Astrocyte of the spinal cord (primary cell): ENCODE data around the gene GJE1.

Experiments
- DNase-seq: peaks from one replicate; pipeline ENCODE4 v3.0.0; 2011; ENCODE audit warnings: low read depth, low spot score
- H3K4me3 ChIP-seq: 2 replicates; pipeline ENCODE4 v1.5.1; 2011; ENCODE audit warnings: low read depth, mild to moderate bottlenecking, low read length, moderate library complexity
- in situ Hi-C: cut with HindIII; loops from 2 replicates; pipeline ENCODE4 v1.10.0; 2017; ENCODE audit warnings: low sequenced_read_pairs
- TF ChIP-seq, protein P1 (sequence below): IDR thresholded peaks from 2 replicates; pipeline ENCODE4 v1.5.1; 2012; ENCODE audit warnings: low read depth, mild to moderate bottlenecking, low read length, inconsistent platforms

The GJE1 gene

GRCh38 chr6:142178129-142178528 lies 45.4 kb downstream of the GJE1 start:
- in situ Hi-C loops, result no loop called here
- TF ChIP-seq, protein P1, sequence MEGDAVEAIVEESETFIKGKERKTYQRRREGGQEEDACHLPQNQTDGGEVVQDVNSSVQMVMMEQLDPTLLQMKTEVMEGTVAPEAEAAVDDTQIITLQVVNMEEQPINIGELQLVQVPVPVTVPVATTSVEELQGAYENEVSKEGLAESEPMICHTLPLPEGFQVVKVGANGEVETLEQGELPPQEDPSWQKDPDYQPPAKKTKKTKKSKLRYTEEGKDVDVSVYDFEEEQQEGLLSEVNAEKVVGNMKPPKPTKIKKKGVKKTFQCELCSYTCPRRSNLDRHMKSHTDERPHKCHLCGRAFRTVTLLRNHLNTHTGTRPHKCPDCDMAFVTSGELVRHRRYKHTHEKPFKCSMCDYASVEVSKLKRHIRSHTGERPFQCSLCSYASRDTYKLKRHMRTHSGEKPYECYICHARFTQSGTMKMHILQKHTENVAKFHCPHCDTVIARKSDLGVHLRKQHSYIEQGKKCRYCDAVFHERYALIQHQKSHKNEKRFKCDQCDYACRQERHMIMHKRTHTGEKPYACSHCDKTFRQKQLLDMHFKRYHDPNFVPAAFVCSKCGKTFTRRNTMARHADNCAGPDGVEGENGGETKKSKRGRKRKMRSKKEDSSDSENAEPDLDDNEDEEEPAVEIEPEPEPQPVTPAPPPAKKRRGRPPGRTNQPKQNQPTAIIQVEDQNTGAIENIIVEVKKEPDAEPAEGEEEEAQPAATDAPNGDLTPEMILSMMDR, result no peak
- DNase-seq, result no peak
- H3K4me3 ChIP-seq, result no peak overlapping the region

- DNase-seq, result no peak
- no peak overlapping the region for H3K4me3 ChIP-seq
- TF ChIP-seq, protein P1, result no peak
- in situ Hi-C loops, result no loop called here
These were observed 49.3 kb downstream of the GJE1 start for GRCh38 chr6:142182004-142182403.

GRCh38 chr6:142183351-142183750 lies 50.6 kb downstream of the GJE1 start:
- in situ Hi-C loops, result no loop called here
- TF ChIP-seq, protein P1, result no peak
- no peak overlapping the region for H3K4me3 ChIP-seq
- DNase-seq, result no peak

- TF ChIP-seq, protein P1, result no peak
- H3K4me3 ChIP-seq, result no peak overlapping the region
- in situ Hi-C loops, result no loop called here
- DNase-seq, result no peak
These were observed 51.6 kb downstream of the GJE1 start for GRCh38 chr6:142184307-142184706.
